CD4-positive, alpha-beta T cell treated with Interleukin-12 subunit alpha and Interleukin-12 subunit beta, for 1 hour (primary cell): ENCODE measurements around the gene ZBTB48.
A peak's percentile ranks its signal among the peaks of the same experiment; 100 is the strongest.
"Not testable (repeated sequence)": the region's sequence is repeated elsewhere in the genome, so short reads cannot be mapped to it uniquely, and the experiment has no call there.

Experiments
- DNase-seq: peaks from one replicate; pipeline ENCODE4 v3.0.0-alpha.2; 2020

Gene ZBTB48

GRCh38 chr1:6592865-6593593, 13.2 kb downstream of the ZBTB48 start:
- DNase-seq: no peak

- no peak for DNase-seq
Measured at GRCh38 chr1:6593810-6594209, 14.0 kb downstream of the ZBTB48 start.

- no peak for DNase-seq
Measured at GRCh38 chr1:6594977-6595740, 15.4 kb downstream of the ZBTB48 start.

- no peak for DNase-seq
Measured at GRCh38 chr1:6596351-6596750, 16.6 kb downstream of the ZBTB48 start.

GRCh38 chr1:6596886-6597776, 17.3 kb downstream of the ZBTB48 start:
- no peak for DNase-seq

- DNase-seq: no peak
Measured at GRCh38 chr1:6597777-6598131, 18.0 kb downstream of the ZBTB48 start.

GRCh38 chr1:6599141-6599975, 19.6 kb downstream of the ZBTB48 start:
- DNase-seq: peak; percentile 62

- not testable (repeated sequence) for DNase-seq
Measured at GRCh38 chr1:6599991-6600390, 20.2 kb downstream of the ZBTB48 start.

- DNase-seq: no peak
Measured at GRCh38 chr1:6600410-6601048, 20.7 kb downstream of the ZBTB48 start.

GRCh38 chr1:6601049-6601922, 21.5 kb downstream of the ZBTB48 start:
- peak; percentile 77 for DNase-seq

- peak; percentile 23 for DNase-seq
Measured at GRCh38 chr1:6601923-6602668, 22.3 kb downstream of the ZBTB48 start.

- DNase-seq: peak; percentile 88
Measured at GRCh38 chr1:6602669-6603237, 23.0 kb downstream of the ZBTB48 start, which contains the start of gene KLHL21. TSS of gene KLHL21 (minus strand) at chr1:6602869. CDS start at chr1:6602817, 52 bp downstream.

- peak; percentile 64 for DNase-seq
Measured at GRCh38 chr1:6603238-6603914, 23.6 kb downstream of the ZBTB48 start.

- DNase-seq: no peak
Measured at GRCh38 chr1:6603915-6604558, 24.2 kb downstream of the ZBTB48 start.

- DNase-seq: peak; percentile 12
Measured at GRCh38 chr1:6612641-6613360, 33.0 kb downstream of the ZBTB48 start.

- peak; percentile 100 for DNase-seq
Measured at GRCh38 chr1:6613361-6614018, 33.7 kb downstream of the ZBTB48 start, which contains the start of gene PHF13. TSS of gene PHF13 (plus strand) at chr1:6613731. CDS start at chr1:6614067, 336 bp downstream.
